IMR-90 (cell line): ENCODE results near the gene TRIO. TPM values are rescaled to one million over a fixed set of nuclear protein-coding genes. Genes with fewer than 3 reads are reported as not detected.

Experiments used
- ATAC-seq: fragments of 200-7000 bp; cut with Tn5 transposase; 2 replicates; pipeline ENCODE4 v1.9.1; 2020; ENCODE audit warnings: low read depth, mild to moderate bottlenecking, moderate library complexity
- BruUV-seq: library from RNA; stranded (reverse); fragments of 400-500 nt; replicated peaks from 2 replicates; lab custom pipeline; 2021; lab: Mats Ljungman, UMichigan
- CTCF ChIA-PET: fragments of 300-600 bp; formaldehyde crosslinking; extraction: SDS; loops from one replicate; lab custom pipeline; 2021; ENCODE audit warnings: antibody characterized with exemption; lab: Yijun Ruan, JAX
- POLR2A ChIA-PET: fragments of 300-600 bp; sonication (Branson Sonifier 250); formaldehyde crosslinking; loops from one replicate; lab custom pipeline; 2022; ENCODE audit warnings: antibody characterized with exemption; ENCODE audit not compliant: unreplicated experiment; lab: Charles Lee
- DNase-seq: peaks from one replicate; pipeline ENCODE4 v3.0.0; 2013
- H2AFZ ChIP-seq: replicated peaks from 2 replicates; pipeline ENCODE3; 2013; ENCODE audit warnings: low read length, mild to moderate bottlenecking; ENCODE audit not compliant: poor library complexity
- H2AK5ac ChIP-seq: 2 replicates; pipeline ENCODE4 v1.6.1; 2013; ENCODE audit warnings: low read depth, low read length, inconsistent platforms
- H2AK9ac ChIP-seq: replicated peaks from 2 replicates; pipeline ENCODE3; 2013; ENCODE audit warnings: mild to moderate bottlenecking, low read depth, low read length, moderate library complexity; ENCODE audit not compliant: poor library complexity
- H2BK120ac ChIP-seq: 2 replicates; pipeline ENCODE4 v1.6.1; 2013; ENCODE audit warnings: low read depth, low read length, inconsistent platforms
- H2BK15ac ChIP-seq: 3 replicates; pipeline ENCODE4 v1.6.1; 2013; ENCODE audit warnings: low read depth, low read length, inconsistent platforms
- H2BK20ac ChIP-seq: 2 replicates; pipeline ENCODE4 v1.6.1; 2013; ENCODE audit warnings: low read depth, mild to moderate bottlenecking, inconsistent platforms, low read length, moderate library complexity
- H2BK5ac ChIP-seq: 2 replicates; pipeline ENCODE4 v1.6.1; 2013; ENCODE audit warnings: mild to moderate bottlenecking, low read depth, low read length, inconsistent platforms; ENCODE audit not compliant: poor library complexity, severe bottlenecking
- H3K14ac ChIP-seq: replicated peaks from 2 replicates; pipeline ENCODE4 v1.6.1; 2013; ENCODE audit warnings: low read depth, low read length, inconsistent platforms
- H3K18ac ChIP-seq: 2 replicates; pipeline ENCODE4 v1.6.1; 2013; ENCODE audit warnings: low read depth, low read length, control low read depth
- H3K23ac ChIP-seq: 2 replicates; pipeline ENCODE4 v1.6.1; 2013; ENCODE audit warnings: low read depth, low read length, inconsistent platforms
- H3K27ac ChIP-seq: 2 replicates; pipeline ENCODE4 v1.5.1; 2013; ENCODE audit warnings: mild to moderate bottlenecking, control low read depth, low read length; ENCODE audit not compliant: insufficient read depth
- H3K27me3 ChIP-seq: 2 replicates; pipeline ENCODE4 v1.6.1; 2013; ENCODE audit warnings: low read length; ENCODE audit not compliant: control insufficient read depth, insufficient read depth
- H3K36me3 ChIP-seq: 2 replicates; pipeline ENCODE4 v1.6.1; 2013; ENCODE audit warnings: low read length, mixed read lengths; ENCODE audit not compliant: control insufficient read depth, insufficient read depth
- H3K4ac ChIP-seq: 2 replicates; pipeline ENCODE4 v1.6.1; 2013; ENCODE audit warnings: low read depth, low read length, inconsistent platforms
- H3K4me1 ChIP-seq: 2 replicates; pipeline ENCODE4 v1.6.1; 2013; ENCODE audit warnings: low read length, mixed read lengths; ENCODE audit not compliant: control insufficient read depth, insufficient read depth
- H3K4me2 ChIP-seq: 2 replicates; pipeline ENCODE4 v1.6.1; 2013; ENCODE audit warnings: low read depth, mild to moderate bottlenecking, control low read depth, low read length, moderate library complexity
- H3K4me3 ChIP-seq: 2 replicates; pipeline ENCODE4 v1.5.1; 2013; ENCODE audit warnings: low read depth, mild to moderate bottlenecking, control low read depth, low read length, moderate library complexity; ENCODE audit not compliant: insufficient read depth
- H3K56ac ChIP-seq: 2 replicates; pipeline ENCODE4 v1.6.1; 2013; ENCODE audit warnings: low read length, inconsistent platforms; ENCODE audit not compliant: insufficient read depth; ENCODE audit errors: extremely low read depth
- H3K79me1 ChIP-seq, 2 experiments: 2 replicates each; pipeline ENCODE4 v1.6.1; 2013; ENCODE audit warnings: low read length in 2 of 2, inconsistent platforms in 1 of 2, low read depth in 1 of 2
- H3K9ac ChIP-seq: 2 replicates; pipeline ENCODE4 v1.6.1; 2013; ENCODE audit warnings: low read depth, low read length, control low read depth
- H3K9me1 ChIP-seq: 2 replicates; pipeline ENCODE4 v1.6.1; 2013; ENCODE audit warnings: low read length, inconsistent platforms; ENCODE audit not compliant: insufficient read depth
- H3K9me3 ChIP-seq: 2 replicates; pipeline ENCODE4 v1.6.1; 2013; ENCODE audit warnings: low read length; ENCODE audit not compliant: control insufficient read depth, insufficient read depth
- H4K20me1 ChIP-seq: 2 replicates; pipeline ENCODE4 v1.6.1; 2013; ENCODE audit warnings: low read length, inconsistent platforms; ENCODE audit not compliant: insufficient read depth
- H4K5ac ChIP-seq: 2 replicates; pipeline ENCODE4 v1.6.1; 2013; ENCODE audit warnings: mild to moderate bottlenecking, low read depth, low read length, control low read depth
- H4K8ac ChIP-seq, 2 experiments: 2 replicates each; pipeline ENCODE4 v1.6.1; 2013; ENCODE audit warnings: low read depth in 2 of 2, low read length in 2 of 2, control low read depth in 1 of 2, inconsistent platforms in 1 of 2
- H4K91ac ChIP-seq: 2 replicates; pipeline ENCODE4 v1.6.1; 2013; ENCODE audit warnings: low read depth, low read length, inconsistent platforms; ENCODE audit not compliant: insufficient read depth
- MXI1 ChIP-seq: IDR thresholded peaks from 2 replicates; pipeline ENCODE4 v1.6.1; 2012; ENCODE audit warnings: low read depth, mild to moderate bottlenecking, low read length, moderate library complexity, borderline replicate concordance
- POLR2A ChIP-seq: IDR thresholded peaks from 2 replicates; pipeline ENCODE4 v1.6.1; 2012; ENCODE audit warnings: mild to moderate bottlenecking, low read depth, low read length
- WGBS, 2 experiments: methylation state at CpG; one replicate each; pipeline versions ENCODE4 v1.1.5 to v1.1.7; 2013; ENCODE audit warnings: missing lambda C conversion rate in 2 of 2; ENCODE audit not compliant: insufficient read length in 1 of 2; ENCODE audit errors: extremely low coverage in 2 of 2; 5-methylcytosine and 5-hydroxymethylcytosine counted together
- dilution Hi-C: fragments of 300-500 bp; cut with HindIII; formaldehyde crosslinking; loops from one replicate; pipeline ENCODE4 v1.14.3; 2018; ENCODE audit warnings: low sequenced_read_pairs; ENCODE audit not compliant: unreplicated experiment
- in situ Hi-C: fragments of 300-500 bp; cut with MboI; formaldehyde crosslinking; loops from 3 replicates; pipeline ENCODE4 v1.14.3; 2019; ENCODE audit warnings: low sequenced_read_pairs, inconsistent platforms, mixed read lengths
- intact Hi-C: fragments of 100-400 bp; cut with micrococcal nuclease; formaldehyde crosslinking; loops from 2 replicates; pipeline ENCODE4 v1.10.0; 2022
- polyA plus RNA-seq, 3 experiments: library from polyadenylated mRNA; depleted of rRNA; stranded (reverse); fragments of >200 nt; gene quantifications; 2 replicates each; pipeline ENCODE4 v1.2.3, GENCODE V29; 2012; ENCODE audit warnings: low replicate concordance in 1 of 3
- total RNA-seq: library from RNA; depleted of rRNA; stranded (reverse); fragments of >200 nt; gene quantifications from 2 replicates; pipeline ENCODE4 v1.2.3, GENCODE V29; 2012

The TRIO gene
- total and polyA plus RNA-seq, 2 of the 4 experiments (the other 2 are of a cell fraction), result 206 to 522 TPM

DNA sequence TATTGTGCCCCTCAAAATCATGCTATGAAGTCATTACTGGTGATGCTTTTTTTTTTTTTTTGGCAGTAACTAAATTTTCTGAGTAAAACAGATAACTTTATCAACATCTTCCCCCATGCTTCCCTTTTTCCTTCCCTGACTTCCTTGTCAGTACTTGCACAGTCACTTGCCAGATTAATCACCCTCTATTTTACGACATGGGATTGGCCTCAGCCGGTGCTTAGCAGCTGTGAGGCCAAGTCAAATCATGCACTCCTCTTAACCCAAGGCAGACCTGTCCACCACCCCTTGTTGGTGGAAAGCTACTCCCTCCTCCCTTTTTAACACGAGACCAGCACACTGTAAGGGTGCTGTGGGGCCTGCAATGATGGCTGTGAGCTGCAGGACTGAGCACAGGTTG lies 320.5 kb downstream of the TRIO start:
- 0 out of 2 replicates have a peak, but pooled peaks have one; percentile 24 for TF ChIP-seq MXI1
- TF ChIP-seq POLR2A, result no peak
- dilution Hi-C loops, result no loop called here
- Histone ChIP-seq H3K79me1 (peaks cover 44 to 87% of the 10 kb centered on the region in 2 experiments), H3K4me1 (peaks cover 36% of the 10 kb centered on the region), H3K23ac (peak overlapping the region; percentile 50), H2AK9ac (no peak overlapping the region), H3K36me3 (peaks cover 65% of the 10 kb centered on the region), H2BK120ac (no peak overlapping the region; the same call in 1 of the 2 replicates), H3K27ac (peak overlapping the region; percentile 13; the same call in 1 of the 2 replicates), H4K8ac (no peak overlapping the region), H2BK15ac (no peak overlapping the region), H3K4me3 (no peak overlapping the region), H2BK20ac (no peak overlapping the region), H3K4ac (peak overlapping the region; percentile 32; the same call in 1 of the 2 replicates), H4K20me1 (peaks cover 92% of the 10 kb centered on the region), H4K5ac (no peak overlapping the region; the same call in 1 of the 2 replicates), H2AFZ (no peak overlapping the region), H2BK5ac (peak overlapping the region; percentile 51), H3K18ac (0 out of 2 replicates have a peak overlapping the region, but pooled peaks have one; percentile 6), H3K9me3 (no peaks in the 10 kb centered on the region), H3K9ac (no peak overlapping the region), H3K14ac (peak overlapping the region; percentile 49; the same call in 1 of the 2 replicates), H3K9me1 (peaks cover 50% of the 10 kb centered on the region), H3K27me3 (no peaks in the 10 kb centered on the region), H4K91ac (no peak overlapping the region), H3K56ac (no peak overlapping the region), H3K4me2 (peak overlapping the region; percentile 1; the same call in 1 of the 2 replicates), H2AK5ac (peak overlapping the region; percentile 35)
- DNase-seq, result peak; percentile 75
- peak; percentile 15; the same call in 1 of the 2 replicates for ATAC-seq
- ChIA-PET CTCF (no interaction called here), POLR2A (no interaction called here)
- no CpG with 5 or more reads among the region's 3 CpGs for WGBS, 2 experiments
- no TSS peak for BruUV-seq
- in situ Hi-C loops, result no loop called here
- intact Hi-C loops, result no loop called here
